HEK293 (cell line): ENCODE measurements around the gene DDR2.
"Not testable (repeated sequence)": the region's sequence is repeated elsewhere in the genome, so short reads cannot be mapped to it uniquely, and the experiment has no call there.

Experiments used
- SETDB1 ChIP-seq: IDR thresholded peaks from one replicate; pipeline ENCODE4 v1.6.1; 2017; ENCODE audit warnings: mild to moderate bottlenecking, low read length, moderate library complexity, mixed read lengths; ENCODE audit not compliant: insufficient read length
- ZNF274 ChIP-seq, 2 experiments: fragments of 200-500 bp in 1 of 2; fragments of 450-650 bp in 1 of 2; sonication (Bioruptor generic) in 1 of 2; formaldehyde crosslinking in 1 of 2; IDR thresholded peaks; 2 replicates each; pipeline versions ENCODE4 v1.5.1 to v1.6.1; 2014 to 2016; ENCODE audit warnings: borderline replicate concordance in 1 of 2, inconsistent platforms in 1 of 2, low read length in 1 of 2, missing biosample characterization in 1 of 2, missing genetic modification characterization in 1 of 2
- ZNF837 ChIP-seq: fragments of 450-650 bp; formaldehyde crosslinking; IDR thresholded peaks from 2 replicates; pipeline ENCODE4 v1.5.1; 2016; ENCODE audit warnings: missing biosample characterization, missing genetic modification characterization
- TF ChIP-seq, protein P1 (sequence below): fragments of 450-650 bp; formaldehyde crosslinking; IDR thresholded peaks from 2 replicates; pipeline ENCODE4 v1.5.1; 2016; ENCODE audit warnings: missing biosample characterization, missing genetic modification characterization
- TF ChIP-seq, protein P2 (sequence below): fragments of 450-650 bp; formaldehyde crosslinking; IDR thresholded peaks from 2 replicates; pipeline ENCODE4 v1.5.1; 2016; ENCODE audit warnings: missing biosample characterization, missing genetic modification characterization

DNA sequence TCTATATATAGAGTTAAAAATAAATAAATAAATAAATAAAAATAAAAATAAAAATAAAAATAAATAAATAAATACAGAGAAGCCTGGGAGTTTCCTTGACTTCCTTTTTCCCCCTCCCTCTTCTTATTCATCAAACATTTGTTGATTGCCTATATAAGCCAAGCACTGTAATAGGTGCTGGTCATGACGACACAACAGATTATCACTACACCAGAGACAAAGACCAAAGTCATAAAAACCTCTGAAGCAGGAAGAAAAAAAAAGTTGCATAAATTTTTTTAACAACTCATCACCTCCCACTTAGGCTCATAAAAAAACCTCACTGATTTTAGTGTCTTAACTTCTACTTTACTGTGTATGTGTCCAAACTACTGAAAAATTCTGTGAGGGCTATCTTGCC lies 95.2 kb downstream of the DDR2 start:
- TF ChIP-seq, protein P1, sequence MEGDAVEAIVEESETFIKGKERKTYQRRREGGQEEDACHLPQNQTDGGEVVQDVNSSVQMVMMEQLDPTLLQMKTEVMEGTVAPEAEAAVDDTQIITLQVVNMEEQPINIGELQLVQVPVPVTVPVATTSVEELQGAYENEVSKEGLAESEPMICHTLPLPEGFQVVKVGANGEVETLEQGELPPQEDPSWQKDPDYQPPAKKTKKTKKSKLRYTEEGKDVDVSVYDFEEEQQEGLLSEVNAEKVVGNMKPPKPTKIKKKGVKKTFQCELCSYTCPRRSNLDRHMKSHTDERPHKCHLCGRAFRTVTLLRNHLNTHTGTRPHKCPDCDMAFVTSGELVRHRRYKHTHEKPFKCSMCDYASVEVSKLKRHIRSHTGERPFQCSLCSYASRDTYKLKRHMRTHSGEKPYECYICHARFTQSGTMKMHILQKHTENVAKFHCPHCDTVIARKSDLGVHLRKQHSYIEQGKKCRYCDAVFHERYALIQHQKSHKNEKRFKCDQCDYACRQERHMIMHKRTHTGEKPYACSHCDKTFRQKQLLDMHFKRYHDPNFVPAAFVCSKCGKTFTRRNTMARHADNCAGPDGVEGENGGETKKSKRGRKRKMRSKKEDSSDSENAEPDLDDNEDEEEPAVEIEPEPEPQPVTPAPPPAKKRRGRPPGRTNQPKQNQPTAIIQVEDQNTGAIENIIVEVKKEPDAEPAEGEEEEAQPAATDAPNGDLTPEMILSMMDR, result not testable (repeated sequence)
- TF ChIP-seq ZNF837 (tag by site-specific recombination); SETDB1; ZNF274 (IDR thresholded peaks at IDR 0.05; ENCODE audit: low read length); ZNF274 (tag by site-specific recombination; IDR thresholded peaks at IDR 0.05; ENCODE audit: borderline replicate concordance): not testable (repeated sequence)
- TF ChIP-seq, protein P2, sequence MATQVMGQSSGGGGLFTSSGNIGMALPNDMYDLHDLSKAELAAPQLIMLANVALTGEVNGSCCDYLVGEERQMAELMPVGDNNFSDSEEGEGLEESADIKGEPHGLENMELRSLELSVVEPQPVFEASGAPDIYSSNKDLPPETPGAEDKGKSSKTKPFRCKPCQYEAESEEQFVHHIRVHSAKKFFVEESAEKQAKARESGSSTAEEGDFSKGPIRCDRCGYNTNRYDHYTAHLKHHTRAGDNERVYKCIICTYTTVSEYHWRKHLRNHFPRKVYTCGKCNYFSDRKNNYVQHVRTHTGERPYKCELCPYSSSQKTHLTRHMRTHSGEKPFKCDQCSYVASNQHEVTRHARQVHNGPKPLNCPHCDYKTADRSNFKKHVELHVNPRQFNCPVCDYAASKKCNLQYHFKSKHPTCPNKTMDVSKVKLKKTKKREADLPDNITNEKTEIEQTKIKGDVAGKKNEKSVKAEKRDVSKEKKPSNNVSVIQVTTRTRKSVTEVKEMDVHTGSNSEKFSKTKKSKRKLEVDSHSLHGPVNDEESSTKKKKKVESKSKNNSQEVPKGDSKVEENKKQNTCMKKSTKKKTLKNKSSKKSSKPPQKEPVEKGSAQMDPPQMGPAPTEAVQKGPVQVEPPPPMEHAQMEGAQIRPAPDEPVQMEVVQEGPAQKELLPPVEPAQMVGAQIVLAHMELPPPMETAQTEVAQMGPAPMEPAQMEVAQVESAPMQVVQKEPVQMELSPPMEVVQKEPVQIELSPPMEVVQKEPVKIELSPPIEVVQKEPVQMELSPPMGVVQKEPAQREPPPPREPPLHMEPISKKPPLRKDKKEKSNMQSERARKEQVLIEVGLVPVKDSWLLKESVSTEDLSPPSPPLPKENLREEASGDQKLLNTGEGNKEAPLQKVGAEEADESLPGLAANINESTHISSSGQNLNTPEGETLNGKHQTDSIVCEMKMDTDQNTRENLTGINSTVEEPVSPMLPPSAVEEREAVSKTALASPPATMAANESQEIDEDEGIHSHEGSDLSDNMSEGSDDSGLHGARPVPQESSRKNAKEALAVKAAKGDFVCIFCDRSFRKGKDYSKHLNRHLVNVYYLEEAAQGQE (tag by site-specific recombination), result not testable (repeated sequence)
